GM15510 (cell line): ENCODE data around the gene POP7.

Experiments
- POLR2A ChIP-seq: IDR thresholded peaks from 3 replicates; pipeline ENCODE4 v1.6.1; 2011; ENCODE audit warnings: borderline replicate concordance; ENCODE audit not compliant: insufficient read length; ENCODE audit errors: extremely low read depth

POP7 gene

DNA sequence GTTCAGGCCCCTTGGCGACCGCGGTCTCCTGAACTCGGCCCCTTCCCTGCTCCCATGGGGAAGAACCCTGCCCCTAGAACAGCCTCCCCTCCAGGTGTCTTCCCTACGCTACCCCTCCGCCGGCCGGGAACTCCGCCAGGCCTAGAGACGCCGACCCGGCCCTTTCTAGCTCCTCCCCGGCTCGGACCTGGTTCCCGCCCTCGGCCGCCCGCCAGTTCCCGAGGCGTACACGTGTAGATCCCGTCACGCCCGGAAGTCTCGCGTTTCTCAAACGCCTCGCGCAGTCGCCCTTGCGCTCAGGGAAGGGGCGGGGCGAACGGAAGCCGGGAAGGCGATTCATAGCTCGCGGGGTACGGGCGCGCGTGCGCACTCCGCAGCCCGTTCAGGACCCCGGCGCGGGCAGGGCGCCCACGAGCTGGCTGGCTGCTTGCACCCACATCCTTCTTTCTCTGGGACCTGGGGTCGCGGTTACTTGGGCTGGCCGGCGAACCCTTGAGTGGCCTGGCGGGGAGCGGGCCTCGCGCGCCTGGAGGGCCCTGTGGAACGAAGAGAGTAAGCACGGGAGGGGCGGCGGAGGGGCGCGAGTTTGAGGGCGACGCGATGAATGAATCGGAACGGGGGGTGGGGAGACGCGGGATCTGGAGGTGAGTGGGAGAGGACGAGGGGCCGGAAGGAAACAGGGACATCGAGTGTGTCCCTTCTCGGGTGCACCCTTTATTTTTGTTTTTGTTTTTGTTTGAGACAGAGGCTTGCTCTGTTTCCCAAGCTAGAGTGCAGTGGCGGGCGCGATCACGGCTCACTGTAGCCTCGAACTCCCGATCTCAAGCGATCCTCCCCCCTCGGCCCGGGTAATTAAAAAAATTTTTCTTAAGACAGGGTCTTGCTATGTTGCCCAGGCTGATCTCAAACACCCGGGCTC lies at the start of gene POP7:
Gene POP7 (plus strand): TSS at position 369 of the 919 bp plus-strand sequence. CDS start 710 bp downstream, outside the sequence.
- TF ChIP-seq POLR2A, result peak; percentile 91

DNA sequence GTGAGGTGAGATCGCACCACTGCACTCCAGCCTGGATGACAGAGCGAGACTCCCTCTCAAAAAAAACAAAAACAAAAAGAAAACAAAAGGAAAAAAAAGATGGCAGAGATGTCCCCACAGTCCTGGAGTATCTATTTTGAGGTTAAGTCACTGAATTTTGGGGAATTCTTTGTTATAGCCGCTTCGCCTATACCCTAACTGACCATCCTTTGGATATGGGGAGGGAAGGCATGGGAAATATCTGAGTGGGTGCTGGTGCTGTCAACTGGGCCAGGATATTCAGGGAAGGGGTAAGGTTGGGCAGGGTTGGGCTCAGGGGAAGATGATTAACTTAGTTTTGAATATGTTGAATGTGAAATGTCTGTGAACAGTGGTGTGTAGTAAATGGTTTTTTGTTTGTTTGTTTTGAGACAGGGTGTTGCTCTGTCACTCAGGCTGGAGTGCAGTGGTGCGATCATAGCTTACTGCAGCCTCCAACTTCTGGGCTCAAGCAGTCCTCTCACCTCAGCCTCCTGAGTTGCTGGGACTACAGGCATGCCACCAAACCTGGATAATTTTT lies 40.7 kb upstream of the POP7 start:
- TF ChIP-seq POLR2A, result no peak

DNA sequence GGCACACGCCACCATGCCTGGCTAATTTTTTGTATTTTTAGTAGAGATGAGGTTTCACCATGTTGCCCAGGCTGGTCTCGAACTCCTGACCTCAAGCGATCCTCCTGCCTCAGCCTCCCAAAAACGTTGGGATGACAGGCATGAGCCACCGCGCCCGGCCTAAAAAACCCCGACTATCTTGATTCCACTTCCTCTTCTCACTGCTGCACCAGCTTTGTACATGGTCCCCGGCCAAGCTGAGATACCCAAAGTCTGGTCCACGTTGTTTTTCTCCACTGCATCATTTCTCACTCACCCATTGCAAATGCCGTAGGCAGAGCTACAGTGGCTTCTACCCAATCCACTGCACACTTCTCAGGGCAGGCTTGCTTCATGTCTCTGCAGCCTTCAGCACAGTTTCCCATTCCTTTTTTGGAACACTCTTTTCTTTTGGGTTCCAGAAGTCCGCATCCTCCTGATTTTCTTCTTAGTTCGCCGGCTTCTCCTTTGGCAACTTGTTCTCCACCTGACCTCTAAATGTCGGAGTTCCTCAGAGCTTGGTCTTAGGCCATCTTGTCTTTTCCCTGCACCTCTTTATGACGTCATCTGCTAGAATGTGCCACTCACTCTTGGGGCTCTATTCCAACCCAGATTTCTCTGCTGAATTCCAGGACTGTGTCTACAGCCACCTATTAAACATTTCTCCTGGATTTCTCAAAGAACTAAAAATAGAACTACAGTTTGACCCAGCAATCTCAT lies 38.4 kb upstream of the POP7 start:
- no peak for TF ChIP-seq POLR2A

- TF ChIP-seq POLR2A, result no peak
Observed at GRCh38 chr7:100668069-100668449, 37.9 kb upstream of the POP7 start.

GRCh38 chr7:100670074-100670473 lies 35.8 kb upstream of the POP7 start:
- no peak for TF ChIP-seq POLR2A

GRCh38 chr7:100671353-100672327 lies 34.3 kb upstream of the POP7 start:
- no peak for TF ChIP-seq POLR2A

- peak; percentile 56 for TF ChIP-seq POLR2A
Observed at GRCh38 chr7:100673302-100673941, 32.5 kb upstream of the POP7 start, which contains the start of gene GNB2. TSS of gene GNB2 (plus strand) at chr7:100673740. CDS start at chr7:100676266, 2,526 bp downstream.

DNA sequence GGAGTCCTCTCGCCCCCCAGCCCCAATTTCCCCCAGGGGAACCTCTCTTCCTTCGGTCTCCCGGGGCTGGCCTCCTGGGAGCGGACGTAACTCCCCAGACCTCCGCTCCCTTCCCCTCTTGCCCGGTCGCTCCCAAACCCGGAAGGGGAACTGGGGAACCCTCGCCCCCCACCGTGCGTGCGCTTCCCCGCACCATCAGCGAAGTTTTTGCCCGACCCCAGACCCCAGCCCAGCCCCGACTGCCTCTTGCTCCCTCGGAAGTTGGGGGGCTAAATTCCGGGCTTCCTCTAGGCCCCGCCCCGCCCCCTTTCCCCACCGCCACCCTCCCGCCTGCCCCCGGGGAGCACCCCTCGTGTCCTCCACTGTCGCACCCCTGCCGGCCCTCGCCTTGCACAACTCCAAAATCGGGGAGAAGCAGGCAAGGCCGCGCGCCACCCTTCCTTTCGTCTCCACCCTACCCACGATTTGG lies 31.9 kb upstream of the POP7 start:
- peak; percentile 22 for TF ChIP-seq POLR2A

- no peak for TF ChIP-seq POLR2A
Observed at GRCh38 chr7:100674411-100675104, 31.4 kb upstream of the POP7 start.

DNA sequence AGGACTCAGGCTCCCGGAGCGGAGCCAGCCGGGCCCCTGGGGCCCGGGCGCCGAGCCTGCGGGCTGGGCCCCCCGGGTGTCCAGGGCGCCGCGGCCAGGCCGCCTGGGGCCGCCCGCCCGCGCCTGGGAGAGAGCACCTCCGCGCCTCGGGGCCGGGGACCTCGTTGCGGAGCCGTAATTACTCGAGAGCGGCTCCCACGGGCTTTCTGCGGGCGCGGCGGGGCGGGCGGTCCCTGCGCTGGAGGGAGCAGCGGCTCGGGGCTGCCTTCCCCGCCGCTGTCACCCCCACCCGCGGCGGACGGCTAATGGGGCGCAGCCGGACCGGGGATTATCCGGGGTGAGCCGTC lies 30.8 kb upstream of the POP7 start:
- TF ChIP-seq POLR2A, result no peak

GRCh38 chr7:100675581-100676350 lies 30.2 kb upstream of the POP7 start:
- peak; percentile 42 for TF ChIP-seq POLR2A
